OCI-LY3 (cell line): ENCODE results near the gene NOS1AP.

Experiments used
- H2AFZ ChIP-seq: fragments of 200-600, 300-600 bp; shearing (Covaris generic); 2 replicates; pipeline ENCODE4 v1.6.0; 2014; ENCODE audit warnings: antibody characterized with exemption, low read depth, low read length
- H3K27ac ChIP-seq: fragments of 200-600, 300-600 bp; sonication (generic); 2 replicates; pipeline ENCODE4 v1.5.1; 2014; ENCODE audit warnings: mild to moderate bottlenecking, low read length, moderate library complexity, mixed read lengths
- H3K27me3 ChIP-seq: fragments of 200-600, 300-600 bp; sonication (generic); 2 replicates; pipeline ENCODE4 v1.6.1; 2014; ENCODE audit warnings: low read depth, low read length, mixed read lengths
- H3K36me3 ChIP-seq: fragments of 200-600, 300-600 bp; sonication (generic); replicated peaks from 2 replicates; pipeline ENCODE3; 2014; ENCODE audit warnings: low read depth, low read length, mixed read lengths
- H3K4me1 ChIP-seq: fragments of 300-600, 200-600 bp; sonication (generic); 2 replicates; pipeline ENCODE4 v1.6.1; 2014; ENCODE audit warnings: low read length, mixed read lengths
- H3K4me2 ChIP-seq: fragments of 200-600, 300-600 bp; sonication (generic); 2 replicates; pipeline ENCODE4 v1.6.1; 2014; ENCODE audit warnings: low read length, mixed read lengths
- H3K4me3 ChIP-seq: fragments of 300-600, 200-600 bp; sonication (generic); 2 replicates; pipeline ENCODE4 v1.5.1; 2014; ENCODE audit warnings: antibody characterized with exemption, mild to moderate bottlenecking, low read length, moderate library complexity
- H3K79me2 ChIP-seq: fragments of 300-600, 200-600 bp; shearing (Covaris generic); 2 replicates; pipeline ENCODE4 v1.6.1; 2014; ENCODE audit warnings: mild to moderate bottlenecking, low read length, mixed read lengths
- H3K9ac ChIP-seq: fragments of 300-600, 200-600 bp; shearing (Covaris generic); 2 replicates; pipeline ENCODE4 v1.6.0; 2014; ENCODE audit warnings: mild to moderate bottlenecking, low read length, moderate library complexity
- H3K9me3 ChIP-seq: fragments of 200-600, 300-600 bp; shearing (Covaris generic); 2 replicates; pipeline ENCODE4 v1.6.1; 2014; ENCODE audit warnings: low read length, mixed read lengths; ENCODE audit not compliant: insufficient read depth
- H4K20me1 ChIP-seq: fragments of 200-600, 300-600 bp; sonication (generic); 2 replicates; pipeline ENCODE4 v1.6.1; 2016; ENCODE audit warnings: low read length, mixed read lengths; ENCODE audit not compliant: insufficient read depth
- EZH2phosphoT487 ChIP-seq: fragments of 200-600 bp; shearing (Covaris generic); IDR thresholded peaks from 2 replicates; pipeline ENCODE4 v1.6.1; 2018; ENCODE audit warnings: antibody characterized with exemption, mixed run types, low read depth
- TF ChIP-seq, protein P1 (sequence below): fragments of 200-600, 300-600 bp; sonication (generic); IDR thresholded peaks from 2 replicates; pipeline ENCODE4 v1.5.1; 2014; ENCODE audit warnings: antibody characterized with exemption, low read length, low read depth

NOS1AP gene

DNA sequence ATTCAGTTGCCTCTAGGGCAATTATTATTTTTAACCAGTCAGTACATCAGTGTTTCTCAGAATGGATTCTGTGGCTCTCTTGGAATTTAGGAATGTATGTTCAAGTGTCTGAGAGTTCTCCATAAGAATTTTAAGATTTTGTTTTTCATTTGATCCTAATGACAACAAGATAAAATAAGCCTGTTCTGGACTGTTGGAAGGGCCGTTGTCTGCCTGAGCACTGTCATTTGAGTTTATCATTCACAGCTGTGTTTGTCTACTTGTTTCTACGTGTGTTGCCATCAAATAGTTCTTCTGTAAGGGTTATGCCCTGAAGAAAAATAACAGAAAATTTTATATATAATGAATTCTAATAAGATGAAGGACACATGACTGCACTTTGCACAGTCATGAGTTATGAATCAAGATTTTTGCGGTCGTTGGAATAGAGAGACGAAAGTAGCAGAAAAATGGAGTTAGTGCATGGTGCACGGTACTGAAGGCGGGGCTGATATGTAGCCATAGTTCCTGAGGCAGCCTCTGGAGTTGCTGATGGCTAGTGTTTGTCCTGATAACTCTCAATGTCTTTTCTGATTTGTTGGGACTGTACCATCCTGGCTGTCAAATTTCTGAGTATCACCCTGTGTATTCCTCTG lies 92.5 kb downstream of the NOS1AP start:
- no peaks in the 10 kb centered on the region for H3K4me1 ChIP-seq

GRCh38 chr1:162165528-162165927 lies 96.0 kb downstream of the NOS1AP start:
- no peak overlapping the region for H3K27ac ChIP-seq
- H3K27me3 ChIP-seq, result peaks cover 33% of the 10 kb centered on the region; the same call in 1 of the 2 replicates
- H3K4me1 ChIP-seq, result no peaks in the 10 kb centered on the region
- no peaks in the 10 kb centered on the region for H3K79me2 ChIP-seq
- H3K9ac ChIP-seq, result no peak overlapping the region
- H2AFZ ChIP-seq, result no peak overlapping the region
- H3K9me3 ChIP-seq, result no peaks in the 10 kb centered on the region
- H4K20me1 ChIP-seq, result no peaks in the 10 kb centered on the region
- no peak overlapping the region for H3K4me2 ChIP-seq
- no peaks in the 10 kb centered on the region for H3K36me3 ChIP-seq
- H3K4me3 ChIP-seq, result no peak overlapping the region
- no peak for TF ChIP-seq EZH2phosphoT487
- TF ChIP-seq, protein P1, sequence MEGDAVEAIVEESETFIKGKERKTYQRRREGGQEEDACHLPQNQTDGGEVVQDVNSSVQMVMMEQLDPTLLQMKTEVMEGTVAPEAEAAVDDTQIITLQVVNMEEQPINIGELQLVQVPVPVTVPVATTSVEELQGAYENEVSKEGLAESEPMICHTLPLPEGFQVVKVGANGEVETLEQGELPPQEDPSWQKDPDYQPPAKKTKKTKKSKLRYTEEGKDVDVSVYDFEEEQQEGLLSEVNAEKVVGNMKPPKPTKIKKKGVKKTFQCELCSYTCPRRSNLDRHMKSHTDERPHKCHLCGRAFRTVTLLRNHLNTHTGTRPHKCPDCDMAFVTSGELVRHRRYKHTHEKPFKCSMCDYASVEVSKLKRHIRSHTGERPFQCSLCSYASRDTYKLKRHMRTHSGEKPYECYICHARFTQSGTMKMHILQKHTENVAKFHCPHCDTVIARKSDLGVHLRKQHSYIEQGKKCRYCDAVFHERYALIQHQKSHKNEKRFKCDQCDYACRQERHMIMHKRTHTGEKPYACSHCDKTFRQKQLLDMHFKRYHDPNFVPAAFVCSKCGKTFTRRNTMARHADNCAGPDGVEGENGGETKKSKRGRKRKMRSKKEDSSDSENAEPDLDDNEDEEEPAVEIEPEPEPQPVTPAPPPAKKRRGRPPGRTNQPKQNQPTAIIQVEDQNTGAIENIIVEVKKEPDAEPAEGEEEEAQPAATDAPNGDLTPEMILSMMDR, result no peak

More for the DNA sequence above, 92.5 kb downstream of the NOS1AP start:
- no peaks in the 10 kb centered on the region for H3K9me3 ChIP-seq
- no peak overlapping the region for H2AFZ ChIP-seq
- no peaks in the 10 kb centered on the region for H3K36me3 ChIP-seq
- H3K4me2 ChIP-seq, result no peak overlapping the region
- no peaks in the 10 kb centered on the region for H3K79me2 ChIP-seq
- H3K27ac ChIP-seq, result no peak overlapping the region
- no peaks in the 10 kb centered on the region for H4K20me1 ChIP-seq
- no peak overlapping the region for H3K9ac ChIP-seq
- H3K27me3 ChIP-seq, result peaks cover 54% of the 10 kb centered on the region; the same call in 1 of the 2 replicates
- no peak overlapping the region for H3K4me3 ChIP-seq
- TF ChIP-seq, protein P1, result no peak
- no peak for TF ChIP-seq EZH2phosphoT487

DNA sequence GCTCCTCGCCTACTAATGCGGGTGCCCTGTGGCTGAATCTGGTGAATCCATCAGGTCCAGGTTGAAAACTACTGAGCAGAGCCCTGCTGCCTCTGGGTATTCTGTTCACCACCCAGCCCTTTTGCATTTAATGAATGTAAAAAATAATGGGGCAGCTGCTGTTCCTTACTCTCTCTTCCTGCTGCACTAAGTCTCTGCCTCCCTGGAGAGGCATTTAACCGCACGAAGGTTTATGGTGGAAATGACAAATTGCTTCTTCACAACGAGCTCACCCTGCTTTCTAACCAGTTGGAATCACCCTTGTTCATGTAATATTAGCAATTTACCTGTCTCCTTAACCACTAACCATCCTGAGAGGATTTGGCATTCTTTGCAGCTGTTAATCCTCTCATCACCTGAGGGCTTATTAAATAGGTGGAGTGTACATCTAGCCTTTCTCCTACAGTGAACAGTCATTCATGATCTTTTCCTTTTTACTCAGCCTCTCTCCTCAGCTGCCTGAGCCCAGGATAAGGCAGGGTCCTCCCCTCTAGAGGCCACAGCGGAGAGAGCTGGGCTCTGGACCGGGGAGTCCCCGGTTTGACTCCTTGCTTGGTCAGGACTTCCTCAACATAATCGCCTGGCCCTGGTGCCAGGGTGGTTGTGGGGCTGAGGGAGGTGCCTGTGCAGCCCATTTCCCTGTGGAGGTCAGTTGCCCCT lies 97.6 kb downstream of the NOS1AP start:
- TF ChIP-seq EZH2phosphoT487, result no peak
- TF ChIP-seq, protein P1, result no peak
- Histone ChIP-seq H3K79me2 (no peaks in the 10 kb centered on the region), H3K4me3 (no peak overlapping the region), H2AFZ (no peak overlapping the region), H3K9me3 (no peaks in the 10 kb centered on the region), H3K4me2 (no peak overlapping the region), H4K20me1 (no peaks in the 10 kb centered on the region), H3K9ac (no peak overlapping the region), H3K36me3 (no peaks in the 10 kb centered on the region), H3K27ac (no peak overlapping the region), H3K4me1 (no peaks in the 10 kb centered on the region), H3K27me3 (peaks cover 25% of the 10 kb centered on the region; the same call in 1 of the 2 replicates)

DNA sequence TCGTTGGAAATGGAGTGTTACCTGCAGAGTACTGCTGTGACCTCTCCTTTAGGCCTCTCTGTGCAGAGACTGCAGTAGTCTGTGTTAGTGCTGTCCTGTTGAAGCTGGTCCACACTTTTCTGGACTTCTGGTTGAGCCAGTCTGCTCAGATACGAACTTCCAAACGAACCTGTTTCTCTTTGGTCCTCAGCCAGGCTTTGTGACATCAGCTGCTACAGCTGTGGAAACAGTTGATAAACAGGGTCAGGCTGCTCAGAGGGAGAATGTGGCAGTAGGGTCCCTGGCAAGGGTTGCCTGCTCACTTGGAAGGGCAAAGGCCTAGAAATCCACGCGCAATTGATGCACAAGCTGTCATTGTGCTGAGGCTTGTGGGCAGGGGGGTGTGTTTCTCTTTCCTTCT lies 98.8 kb downstream of the NOS1AP start:
- H3K27ac ChIP-seq, result no peak overlapping the region
- H3K4me1 ChIP-seq, result no peaks in the 10 kb centered on the region
- H3K4me2 ChIP-seq, result no peak overlapping the region
- H3K36me3 ChIP-seq, result no peaks in the 10 kb centered on the region
- no peaks in the 10 kb centered on the region for H4K20me1 ChIP-seq
- H3K27me3 ChIP-seq, result peaks cover 20% of the 10 kb centered on the region; the same call in 1 of the 2 replicates
- H3K9ac ChIP-seq, result no peak overlapping the region
- H2AFZ ChIP-seq, result no peak overlapping the region
- no peaks in the 10 kb centered on the region for H3K9me3 ChIP-seq
- no peak overlapping the region for H3K4me3 ChIP-seq
- no peaks in the 10 kb centered on the region for H3K79me2 ChIP-seq
- TF ChIP-seq, protein P1, result no peak
- TF ChIP-seq EZH2phosphoT487, result no peak
